Measurements from ENCODE around the gene HMGCS1. TPM values are rescaled to one million over a fixed set of nuclear protein-coding genes. Genes with fewer than 3 reads are reported as not detected.

The HMGCS1 gene
- polyA plus RNA-seq, 2 donors = 98.8 to 128 TPM

GRCh38 chr5:43303242-43303641, 10.0 kb downstream of the HMGCS1 start:
- H3K36me3 ChIP-seq (ENCODE audit: control insufficient read depth in 2 of 2, insufficient read depth in 2 of 2, low read length in 1 of 2) = peaks cover 0 to 2% of the 10 kb centered on the region in 2 donors
- no peaks in the 10 kb centered on the region for H3K27me3 ChIP-seq (ENCODE audit: control insufficient read depth in 1 of 2, insufficient read depth in 2 of 2, low read length in 2 of 2)
- H3K4me1 ChIP-seq (ENCODE audit: control insufficient read depth in 2 of 2, insufficient read depth in 2 of 2, low read length in 1 of 2) = no peaks in the 10 kb centered on the region
- no peak overlapping the region for H3K4me3 ChIP-seq (ENCODE audit: low read depth in 1 of 2, low read length in 2 of 2)
- H3K9me3 ChIP-seq (ENCODE audit: control insufficient read depth in 2 of 2, insufficient read depth in 1 of 2, low read depth in 1 of 2, low read length in 1 of 2) = no peaks in the 10 kb centered on the region
- 93 to 96% methylated on average over 4 of the region's 4 CpGs for WGBS, 2 donors
- no peak overlapping the region for H3K27ac ChIP-seq (ENCODE audit: low read depth in 2 of 2, low read length in 1 of 2)

GRCh38 chr5:43302481-43302880, 10.7 kb downstream of the HMGCS1 start:
- Histone ChIP-seq H3K9me3 (ENCODE audit: control insufficient read depth in 2 of 2, insufficient read depth in 1 of 2, low read depth in 1 of 2, low read length in 1 of 2) (no peaks in the 10 kb centered on the region), H3K4me1 (ENCODE audit: control insufficient read depth in 2 of 2, insufficient read depth in 2 of 2, low read length in 1 of 2) (no peaks in the 10 kb centered on the region), H3K27ac (ENCODE audit: low read depth in 2 of 2, low read length in 1 of 2) (no peak overlapping the region), H3K36me3 (ENCODE audit: control insufficient read depth in 2 of 2, insufficient read depth in 2 of 2, low read length in 1 of 2) (peaks cover under 1 to 2% of the 10 kb centered on the region in 2 donors), H3K4me3 (ENCODE audit: low read depth in 1 of 2, low read length in 2 of 2) (no peak overlapping the region), H3K27me3 (ENCODE audit: control insufficient read depth in 1 of 2, insufficient read depth in 2 of 2, low read length in 2 of 2) (no peaks in the 10 kb centered on the region)
- WGBS, 2 donors = 82 to 84% methylated on average over 3 of the region's 3 CpGs

GRCh38 chr5:43301653-43302091, 11.5 kb downstream of the HMGCS1 start:
- no peak overlapping the region for H3K4me3 ChIP-seq (ENCODE audit: low read depth in 1 of 2, low read length in 2 of 2)
- H3K9me3 ChIP-seq (ENCODE audit: control insufficient read depth in 2 of 2, insufficient read depth in 1 of 2, low read depth in 1 of 2, low read length in 1 of 2) = no peaks in the 10 kb centered on the region
- no peak overlapping the region for H3K27ac ChIP-seq (ENCODE audit: low read depth in 2 of 2, low read length in 1 of 2)
- no peaks in the 10 kb centered on the region for H3K27me3 ChIP-seq (ENCODE audit: control insufficient read depth in 1 of 2, insufficient read depth in 2 of 2, low read length in 2 of 2)
- H3K36me3 ChIP-seq (ENCODE audit: control insufficient read depth in 2 of 2, insufficient read depth in 2 of 2, low read length in 1 of 2) = peaks cover 2 to 4% of the 10 kb centered on the region in 2 donors
- WGBS, 2 donors = 50 to 59% methylated on average over 3 of the region's 3 CpGs
- no peaks in the 10 kb centered on the region for H3K4me1 ChIP-seq (ENCODE audit: control insufficient read depth in 2 of 2, insufficient read depth in 2 of 2, low read length in 1 of 2)

GRCh38 chr5:43300112-43300511, 13.1 kb downstream of the HMGCS1 start:
- Histone ChIP-seq H3K27ac (ENCODE audit: low read depth in 2 of 2, low read length in 1 of 2) (no peak overlapping the region), H3K4me1 (ENCODE audit: control insufficient read depth in 2 of 2, insufficient read depth in 2 of 2, low read length in 1 of 2) (no peaks in the 10 kb centered on the region), H3K4me3 (ENCODE audit: low read depth in 1 of 2, low read length in 2 of 2) (no peak overlapping the region), H3K36me3 (ENCODE audit: control insufficient read depth in 2 of 2, insufficient read depth in 2 of 2, low read length in 1 of 2) (peaks cover 2 to 4% of the 10 kb centered on the region in 2 donors), H3K27me3 (ENCODE audit: control insufficient read depth in 1 of 2, insufficient read depth in 2 of 2, low read length in 2 of 2) (no peaks in the 10 kb centered on the region), H3K9me3 (ENCODE audit: control insufficient read depth in 2 of 2, insufficient read depth in 1 of 2, low read depth in 1 of 2, low read length in 1 of 2) (no peaks in the 10 kb centered on the region)
- WGBS, 2 donors = 87 to 91% methylated on average over 1 of the region's 1 CpG

- H3K4me1 ChIP-seq (ENCODE audit: control insufficient read depth in 2 of 2, insufficient read depth in 2 of 2, low read length in 1 of 2) = no peaks in the 10 kb centered on the region
- no peaks in the 10 kb centered on the region for H3K27me3 ChIP-seq (ENCODE audit: control insufficient read depth in 1 of 2, insufficient read depth in 2 of 2, low read length in 2 of 2)
- no peak overlapping the region for H3K4me3 ChIP-seq (ENCODE audit: low read depth in 1 of 2, low read length in 2 of 2)
- H3K36me3 ChIP-seq (ENCODE audit: control insufficient read depth in 2 of 2, insufficient read depth in 2 of 2, low read length in 1 of 2) = peaks cover 2 to 7% of the 10 kb centered on the region in 2 donors
- H3K9me3 ChIP-seq (ENCODE audit: control insufficient read depth in 2 of 2, insufficient read depth in 1 of 2, low read depth in 1 of 2, low read length in 1 of 2) = no peaks in the 10 kb centered on the region
- H3K27ac ChIP-seq (ENCODE audit: low read depth in 2 of 2, low read length in 1 of 2) = no peak overlapping the region
- 93 to 94% methylated on average over 5 of the region's 5 CpGs for WGBS, 2 donors
These were observed 14.8 kb downstream of the HMGCS1 start for GRCh38 chr5:43298443-43298842.

GRCh38 chr5:43296835-43297234, 16.4 kb downstream of the HMGCS1 start:
- WGBS, 2 donors = 91 to 95% methylated on average over 2 of the region's 2 CpGs
- Histone ChIP-seq H3K36me3 (ENCODE audit: control insufficient read depth in 2 of 2, insufficient read depth in 2 of 2, low read length in 1 of 2) (peaks cover 2 to 9% of the 10 kb centered on the region in 2 donors), H3K4me1 (ENCODE audit: control insufficient read depth in 2 of 2, insufficient read depth in 2 of 2, low read length in 1 of 2) (no peaks in the 10 kb centered on the region), H3K9me3 (ENCODE audit: control insufficient read depth in 2 of 2, insufficient read depth in 1 of 2, low read depth in 1 of 2, low read length in 1 of 2) (no peaks in the 10 kb centered on the region), H3K27me3 (ENCODE audit: control insufficient read depth in 1 of 2, insufficient read depth in 2 of 2, low read length in 2 of 2) (no peaks in the 10 kb centered on the region), H3K27ac (ENCODE audit: low read depth in 2 of 2, low read length in 1 of 2) (no peak overlapping the region), H3K4me3 (ENCODE audit: low read depth in 1 of 2, low read length in 2 of 2) (no peak overlapping the region)

GRCh38 chr5:43295202-43295601, 18.0 kb downstream of the HMGCS1 start:
- WGBS, 2 donors = 78 to 80% methylated on average over 2 of the region's 2 CpGs
- peaks cover 2 to 9% of the 10 kb centered on the region in 2 donors for H3K36me3 ChIP-seq (ENCODE audit: control insufficient read depth in 2 of 2, insufficient read depth in 2 of 2, low read length in 1 of 2)

GRCh38 chr5:43294226-43294625, 19.0 kb downstream of the HMGCS1 start:
- Histone ChIP-seq H3K9me3 (ENCODE audit: control insufficient read depth in 2 of 2, insufficient read depth in 1 of 2, low read depth in 1 of 2, low read length in 1 of 2) (no peaks in the 10 kb centered on the region), H3K36me3 (ENCODE audit: control insufficient read depth in 2 of 2, insufficient read depth in 2 of 2, low read length in 1 of 2) (peaks cover 2 to 7% of the 10 kb centered on the region in 2 donors), H3K4me3 (ENCODE audit: low read depth in 1 of 2, low read length in 2 of 2) (no peak overlapping the region), H3K27me3 (ENCODE audit: control insufficient read depth in 1 of 2, insufficient read depth in 2 of 2, low read length in 2 of 2) (no peaks in the 10 kb centered on the region), H3K4me1 (ENCODE audit: control insufficient read depth in 2 of 2, insufficient read depth in 2 of 2, low read length in 1 of 2) (no peaks in the 10 kb centered on the region), H3K27ac (ENCODE audit: low read depth in 2 of 2, low read length in 1 of 2) (no peak overlapping the region)

More at GRCh38 chr5:43295202-43295601, 18.0 kb downstream of the HMGCS1 start:
- Histone ChIP-seq H3K9me3 (ENCODE audit: control insufficient read depth in 2 of 2, insufficient read depth in 1 of 2, low read depth in 1 of 2, low read length in 1 of 2) (no peaks in the 10 kb centered on the region), H3K4me1 (ENCODE audit: control insufficient read depth in 2 of 2, insufficient read depth in 2 of 2, low read length in 1 of 2) (no peaks in the 10 kb centered on the region), H3K4me3 (ENCODE audit: low read depth in 1 of 2, low read length in 2 of 2) (no peak overlapping the region), H3K27ac (ENCODE audit: low read depth in 2 of 2, low read length in 1 of 2) (no peak overlapping the region), H3K27me3 (ENCODE audit: control insufficient read depth in 1 of 2, insufficient read depth in 2 of 2, low read length in 2 of 2) (no peaks in the 10 kb centered on the region)

- Histone ChIP-seq H3K9me3 (ENCODE audit: control insufficient read depth in 2 of 2, insufficient read depth in 1 of 2, low read depth in 1 of 2, low read length in 1 of 2) (no peaks in the 10 kb centered on the region), H3K27me3 (ENCODE audit: control insufficient read depth in 1 of 2, insufficient read depth in 2 of 2, low read length in 2 of 2) (no peaks in the 10 kb centered on the region), H3K4me3 (ENCODE audit: low read depth in 1 of 2, low read length in 2 of 2) (no peak overlapping the region), H3K27ac (ENCODE audit: low read depth in 2 of 2, low read length in 1 of 2) (no peak overlapping the region), H3K4me1 (ENCODE audit: control insufficient read depth in 2 of 2, insufficient read depth in 2 of 2, low read length in 1 of 2) (no peaks in the 10 kb centered on the region), H3K36me3 (ENCODE audit: control insufficient read depth in 2 of 2, insufficient read depth in 2 of 2, low read length in 1 of 2) (peaks cover 3 to 12% of the 10 kb centered on the region in 2 donors)
- WGBS, 2 donors = 61 to 80% methylated on average over 2 of the region's 2 CpGs
These were observed 22.5 kb downstream of the HMGCS1 start for GRCh38 chr5:43290726-43291125.

GRCh38 chr5:43288269-43288831, 24.9 kb downstream of the HMGCS1 start:
- H3K9me3 ChIP-seq (ENCODE audit: control insufficient read depth in 2 of 2, insufficient read depth in 1 of 2, low read depth in 1 of 2, low read length in 1 of 2) = no peaks in the 10 kb centered on the region
- no peaks in the 10 kb centered on the region for H3K27me3 ChIP-seq (ENCODE audit: control insufficient read depth in 1 of 2, insufficient read depth in 2 of 2, low read length in 2 of 2)
- 84 to 88% methylated on average over 1 of the region's 1 CpG for WGBS, 2 donors
- no peaks in the 10 kb centered on the region for H3K4me1 ChIP-seq (ENCODE audit: control insufficient read depth in 2 of 2, insufficient read depth in 2 of 2, low read length in 1 of 2)
- H3K27ac ChIP-seq (ENCODE audit: low read depth in 2 of 2, low read length in 1 of 2) = no peak overlapping the region
- H3K36me3 ChIP-seq (ENCODE audit: control insufficient read depth in 2 of 2, insufficient read depth in 2 of 2, low read length in 1 of 2) = peaks cover 3 to 9% of the 10 kb centered on the region in 2 donors
- no peak overlapping the region for H3K4me3 ChIP-seq (ENCODE audit: low read depth in 1 of 2, low read length in 2 of 2)

All from esophagus (tissue), 2 donors.